OCI-LY3 (cell line): ENCODE results near the gene NCDN.

Experiments
- H2AFZ ChIP-seq: fragments of 200-600, 300-600 bp; shearing (Covaris generic); 2 replicates; pipeline ENCODE4 v1.6.0; 2014; ENCODE audit warnings: antibody characterized with exemption, low read depth, low read length
- H3K27ac ChIP-seq: fragments of 200-600, 300-600 bp; sonication (generic); 2 replicates; pipeline ENCODE4 v1.5.1; 2014; ENCODE audit warnings: mild to moderate bottlenecking, low read length, moderate library complexity, mixed read lengths
- H3K27me3 ChIP-seq: fragments of 200-600, 300-600 bp; sonication (generic); 2 replicates; pipeline ENCODE4 v1.6.1; 2014; ENCODE audit warnings: low read depth, low read length, mixed read lengths
- H3K36me3 ChIP-seq: fragments of 200-600, 300-600 bp; sonication (generic); replicated peaks from 2 replicates; pipeline ENCODE3; 2014; ENCODE audit warnings: low read depth, low read length, mixed read lengths
- H3K4me1 ChIP-seq: fragments of 300-600, 200-600 bp; sonication (generic); 2 replicates; pipeline ENCODE4 v1.6.1; 2014; ENCODE audit warnings: low read length, mixed read lengths
- H3K4me2 ChIP-seq: fragments of 200-600, 300-600 bp; sonication (generic); 2 replicates; pipeline ENCODE4 v1.6.1; 2014; ENCODE audit warnings: low read length, mixed read lengths
- H3K4me3 ChIP-seq: fragments of 300-600, 200-600 bp; sonication (generic); 2 replicates; pipeline ENCODE4 v1.5.1; 2014; ENCODE audit warnings: antibody characterized with exemption, mild to moderate bottlenecking, low read length, moderate library complexity
- H3K79me2 ChIP-seq: fragments of 300-600, 200-600 bp; shearing (Covaris generic); 2 replicates; pipeline ENCODE4 v1.6.1; 2014; ENCODE audit warnings: mild to moderate bottlenecking, low read length, mixed read lengths
- H3K9ac ChIP-seq: fragments of 300-600, 200-600 bp; shearing (Covaris generic); 2 replicates; pipeline ENCODE4 v1.6.0; 2014; ENCODE audit warnings: mild to moderate bottlenecking, low read length, moderate library complexity
- H3K9me3 ChIP-seq: fragments of 200-600, 300-600 bp; shearing (Covaris generic); 2 replicates; pipeline ENCODE4 v1.6.1; 2014; ENCODE audit warnings: low read length, mixed read lengths; ENCODE audit not compliant: insufficient read depth
- H4K20me1 ChIP-seq: fragments of 200-600, 300-600 bp; sonication (generic); 2 replicates; pipeline ENCODE4 v1.6.1; 2016; ENCODE audit warnings: low read length, mixed read lengths; ENCODE audit not compliant: insufficient read depth
- EZH2phosphoT487 ChIP-seq: fragments of 200-600 bp; shearing (Covaris generic); IDR thresholded peaks from 2 replicates; pipeline ENCODE4 v1.6.1; 2018; ENCODE audit warnings: antibody characterized with exemption, mixed run types, low read depth
- TF ChIP-seq, protein P1 (sequence below): fragments of 200-600, 300-600 bp; sonication (generic); IDR thresholded peaks from 2 replicates; pipeline ENCODE4 v1.5.1; 2014; ENCODE audit warnings: antibody characterized with exemption, low read length, low read depth

Gene NCDN

DNA sequence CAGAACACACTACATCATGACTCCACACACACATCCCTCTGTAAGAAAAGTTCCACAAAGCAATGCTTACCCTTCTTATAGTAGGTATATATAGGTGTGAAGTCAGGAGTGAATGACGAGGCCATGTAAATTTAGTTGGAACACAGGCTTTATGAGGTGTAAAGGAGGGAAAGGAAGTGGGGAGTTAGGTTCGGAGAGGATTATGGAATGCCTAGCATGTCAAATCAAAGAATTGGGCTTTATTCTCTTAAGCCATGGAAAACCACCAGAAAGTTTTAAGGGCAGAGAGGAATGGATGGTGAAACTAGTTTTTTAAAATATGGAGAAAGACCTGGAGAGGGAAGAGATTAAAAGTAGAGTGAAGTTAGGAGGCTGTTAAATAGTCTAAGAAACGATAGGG is 41.8 kb downstream of the NCDN start:
- peaks cover 8% of the 10 kb centered on the region for H3K36me3 ChIP-seq

DNA sequence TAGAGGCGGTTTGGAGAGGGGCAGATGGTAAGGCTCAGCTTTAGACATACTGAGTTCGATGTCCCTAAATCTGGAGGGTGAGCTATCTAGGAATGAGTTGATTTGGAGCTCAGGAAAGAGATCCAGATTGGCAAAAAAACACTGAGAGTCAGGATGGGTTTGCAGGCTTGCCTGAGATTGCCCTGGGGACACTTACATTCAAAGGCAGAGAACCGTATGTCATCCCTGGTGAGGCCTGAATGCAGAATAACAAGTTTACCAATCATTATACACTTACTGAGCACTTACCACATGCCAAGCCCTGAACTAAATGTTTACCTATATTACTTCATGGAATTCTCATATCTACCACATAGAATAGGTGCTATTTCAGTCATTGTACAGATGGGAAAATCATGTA is 43.0 kb downstream of the NCDN start:
- H3K9ac ChIP-seq: no peak overlapping the region
- peaks cover 8% of the 10 kb centered on the region for H3K36me3 ChIP-seq
- H3K79me2 ChIP-seq: peaks cover 1% of the 10 kb centered on the region; the same call in 1 of the 2 replicates
- H3K4me3 ChIP-seq: no peak overlapping the region
- H3K4me1 ChIP-seq: no peaks in the 10 kb centered on the region
- no peaks in the 10 kb centered on the region for H4K20me1 ChIP-seq
- no peak overlapping the region for H2AFZ ChIP-seq
- H3K9me3 ChIP-seq: no peaks in the 10 kb centered on the region
- no peak overlapping the region for H3K4me2 ChIP-seq
- no peak overlapping the region for H3K27ac ChIP-seq
- H3K27me3 ChIP-seq: no peaks in the 10 kb centered on the region
- TF ChIP-seq, protein P1, sequence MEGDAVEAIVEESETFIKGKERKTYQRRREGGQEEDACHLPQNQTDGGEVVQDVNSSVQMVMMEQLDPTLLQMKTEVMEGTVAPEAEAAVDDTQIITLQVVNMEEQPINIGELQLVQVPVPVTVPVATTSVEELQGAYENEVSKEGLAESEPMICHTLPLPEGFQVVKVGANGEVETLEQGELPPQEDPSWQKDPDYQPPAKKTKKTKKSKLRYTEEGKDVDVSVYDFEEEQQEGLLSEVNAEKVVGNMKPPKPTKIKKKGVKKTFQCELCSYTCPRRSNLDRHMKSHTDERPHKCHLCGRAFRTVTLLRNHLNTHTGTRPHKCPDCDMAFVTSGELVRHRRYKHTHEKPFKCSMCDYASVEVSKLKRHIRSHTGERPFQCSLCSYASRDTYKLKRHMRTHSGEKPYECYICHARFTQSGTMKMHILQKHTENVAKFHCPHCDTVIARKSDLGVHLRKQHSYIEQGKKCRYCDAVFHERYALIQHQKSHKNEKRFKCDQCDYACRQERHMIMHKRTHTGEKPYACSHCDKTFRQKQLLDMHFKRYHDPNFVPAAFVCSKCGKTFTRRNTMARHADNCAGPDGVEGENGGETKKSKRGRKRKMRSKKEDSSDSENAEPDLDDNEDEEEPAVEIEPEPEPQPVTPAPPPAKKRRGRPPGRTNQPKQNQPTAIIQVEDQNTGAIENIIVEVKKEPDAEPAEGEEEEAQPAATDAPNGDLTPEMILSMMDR: no peak
- TF ChIP-seq EZH2phosphoT487: no peak

More for the DNA sequence above, 41.8 kb downstream of the NCDN start:
- H3K4me2 ChIP-seq: no peak overlapping the region
- H3K9me3 ChIP-seq: no peaks in the 10 kb centered on the region
- H3K4me1 ChIP-seq: no peaks in the 10 kb centered on the region
- TF ChIP-seq EZH2phosphoT487: no peak
- TF ChIP-seq, protein P1: no peak
- no peak overlapping the region for H3K9ac ChIP-seq
- no peaks in the 10 kb centered on the region for H4K20me1 ChIP-seq
- no peak overlapping the region for H3K27ac ChIP-seq
- no peaks in the 10 kb centered on the region for H3K79me2 ChIP-seq
- no peaks in the 10 kb centered on the region for H3K27me3 ChIP-seq
- no peak overlapping the region for H3K4me3 ChIP-seq
- H2AFZ ChIP-seq: no peak overlapping the region

DNA sequence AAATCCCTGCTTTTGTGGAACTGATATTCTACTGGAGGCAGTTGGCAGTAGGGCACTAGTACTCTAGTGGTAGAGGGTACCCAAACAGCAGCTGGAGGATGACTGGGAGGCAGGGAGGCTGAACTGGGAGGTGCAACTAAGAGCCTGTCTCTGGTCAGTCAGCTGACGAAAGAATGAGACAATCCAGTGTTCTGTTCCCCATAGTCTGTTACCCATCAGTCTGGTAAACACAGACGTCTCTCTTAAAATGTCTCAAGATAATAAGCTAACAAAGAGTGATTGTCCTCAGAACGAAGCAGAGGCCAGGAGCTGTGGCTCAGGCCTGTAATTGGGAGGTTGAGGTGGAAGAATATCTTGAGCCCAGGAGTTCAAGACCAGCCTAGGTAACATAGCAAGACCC is 45.9 kb downstream of the NCDN start:
- H3K27me3 ChIP-seq: no peaks in the 10 kb centered on the region
- no peak overlapping the region for H3K4me3 ChIP-seq
- TF ChIP-seq EZH2phosphoT487: no peak
- TF ChIP-seq, protein P1: no peak
- no peak overlapping the region for H3K9ac ChIP-seq
- H3K4me1 ChIP-seq: no peaks in the 10 kb centered on the region
- no peak overlapping the region for H2AFZ ChIP-seq
- peaks cover 23% of the 10 kb centered on the region for H3K79me2 ChIP-seq
- H3K9me3 ChIP-seq: no peaks in the 10 kb centered on the region
- H3K4me2 ChIP-seq: no peak overlapping the region
- no peaks in the 10 kb centered on the region for H4K20me1 ChIP-seq
- no peak overlapping the region for H3K27ac ChIP-seq
- peaks cover 8% of the 10 kb centered on the region for H3K36me3 ChIP-seq

DNA sequence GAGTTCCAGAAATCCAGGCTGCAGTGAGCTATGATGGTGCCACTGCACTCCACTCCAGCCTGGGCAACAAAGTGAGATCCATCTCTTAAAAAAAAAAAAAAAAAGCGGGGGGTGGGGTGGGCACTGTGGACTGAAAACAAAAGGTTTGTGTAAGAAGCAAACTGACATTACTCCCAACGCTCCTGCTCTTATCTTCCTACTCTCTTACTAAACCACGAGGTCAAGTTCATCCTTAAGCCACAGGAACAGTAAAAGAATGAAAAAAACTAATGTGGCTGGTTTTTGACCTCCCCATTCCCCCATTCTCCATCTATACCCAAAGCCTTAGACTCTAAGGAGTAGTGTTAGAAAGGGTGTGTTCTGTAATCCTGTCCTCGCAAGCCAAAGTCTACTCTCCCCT is 46.3 kb downstream of the NCDN start:
- peaks cover 27% of the 10 kb centered on the region for H3K79me2 ChIP-seq
- no peaks in the 10 kb centered on the region for H3K9me3 ChIP-seq
- no peak overlapping the region for H3K9ac ChIP-seq
- no peak overlapping the region for H2AFZ ChIP-seq
- H3K4me3 ChIP-seq: no peak overlapping the region
- H3K27me3 ChIP-seq: no peaks in the 10 kb centered on the region
- TF ChIP-seq, protein P1: no peak
- TF ChIP-seq EZH2phosphoT487: no peak
- no peaks in the 10 kb centered on the region for H4K20me1 ChIP-seq
- peaks cover 12% of the 10 kb centered on the region for H3K36me3 ChIP-seq
- no peak overlapping the region for H3K27ac ChIP-seq
- H3K4me1 ChIP-seq: no peaks in the 10 kb centered on the region
- H3K4me2 ChIP-seq: no peak overlapping the region
